ENCODE results near the gene USP9X.
"Not testable (repeated sequence)": the region's sequence is repeated elsewhere in the genome, so short reads cannot be mapped to it uniquely, and the experiment has no call there.

Gene USP9X

GRCh38 chrX:41122664-41123257, 37.5 kb downstream of the USP9X start:
- no peak for DNase-seq (ENCODE audit: low spot score)

GRCh38 chrX:41127477-41128192, 42.4 kb downstream of the USP9X start:
- no peak for DNase-seq (ENCODE audit: low spot score)

GRCh38 chrX:41128955-41129354, 43.7 kb downstream of the USP9X start:
- no peak for DNase-seq (ENCODE audit: low spot score)

GRCh38 chrX:41131766-41132165, 46.5 kb downstream of the USP9X start:
- no peak for DNase-seq (ENCODE audit: low spot score)

GRCh38 chrX:41133551-41133950, 48.3 kb downstream of the USP9X start:
- DNase-seq (ENCODE audit: low spot score), result no peak

GRCh38 chrX:41137589-41137988, 52.3 kb downstream of the USP9X start:
- no peak for DNase-seq (ENCODE audit: low spot score)

- DNase-seq (ENCODE audit: low spot score), result no peak
Observed at GRCh38 chrX:41142130-41142910, 57.1 kb downstream of the USP9X start.

GRCh38 chrX:41144873-41145272, 59.6 kb downstream of the USP9X start:
- DNase-seq (ENCODE audit: low spot score), result no peak

- peak; percentile 14 for DNase-seq (ENCODE audit: low spot score)
Observed at GRCh38 chrX:41145920-41146608, 60.8 kb downstream of the USP9X start.

- no peak for DNase-seq (ENCODE audit: low spot score)
Observed at GRCh38 chrX:41148553-41148952, 63.3 kb downstream of the USP9X start.

GRCh38 chrX:41150043-41150442, 64.8 kb downstream of the USP9X start:
- no peak for DNase-seq (ENCODE audit: low spot score)

- DNase-seq (ENCODE audit: low spot score), result not testable (repeated sequence)
Observed at GRCh38 chrX:41151726-41152125, 66.5 kb downstream of the USP9X start.

GRCh38 chrX:41152221-41152620, 67.0 kb downstream of the USP9X start:
- DNase-seq (ENCODE audit: low spot score), result no peak

GRCh38 chrX:41153448-41153847, 68.2 kb downstream of the USP9X start:
- no peak for DNase-seq (ENCODE audit: low spot score)

GRCh38 chrX:41153957-41154356, 68.7 kb downstream of the USP9X start:
- no peak for DNase-seq (ENCODE audit: low spot score)

GRCh38 chrX:41164449-41164848, 79.2 kb downstream of the USP9X start:
- no peak for DNase-seq (ENCODE audit: low spot score)

GRCh38 chrX:41167888-41168287, 82.6 kb downstream of the USP9X start:
- no peak for DNase-seq (ENCODE audit: low spot score)

- DNase-seq (ENCODE audit: low spot score), result no peak
Observed at GRCh38 chrX:41176263-41176662, 91.0 kb downstream of the USP9X start.

- DNase-seq (ENCODE audit: low spot score), result no peak
Observed at GRCh38 chrX:41177297-41177696, 92.1 kb downstream of the USP9X start.

GRCh38 chrX:41178201-41178600, 93.0 kb downstream of the USP9X start:
- DNase-seq (ENCODE audit: low spot score), result no peak

- DNase-seq (ENCODE audit: low spot score), result peak; percentile 51
Observed at GRCh38 chrX:41180194-41180908, 95.1 kb downstream of the USP9X start.

GRCh38 chrX:41184312-41184711, 99.1 kb downstream of the USP9X start:
- no peak for DNase-seq (ENCODE audit: low spot score)
